Left kidney (tissue), 2 donors: ENCODE results near the gene ZNF8. TPM values are rescaled to one million over a fixed set of nuclear protein-coding genes. Genes with fewer than 3 reads are reported as not detected.
"Not testable (repeated sequence)": the region's sequence is repeated elsewhere in the genome, so short reads cannot be mapped to it uniquely, and the experiment has no call there.

Experiments
- DNase-seq: peaks from one replicate; pipeline ENCODE4 v3.0.0-alpha.2; 2013
- polyA plus RNA-seq: library from polyadenylated mRNA; unstranded; fragments of 120-200 nt; gene quantifications from one replicate; pipeline ENCODE4 v1.2.1, GENCODE V29; 2013; ENCODE audit not compliant: insufficient read length

ZNF8 gene
- polyA plus RNA-seq, 1 donor: 11.4 TPM

- no peak for DNase-seq
These were observed 56.9 kb downstream of the ZNF8 start for GRCh38 chr19:58335630-58336029.

GRCh38 chr19:58336216-58336615 lies 57.5 kb downstream of the ZNF8 start:
- DNase-seq: no peak

- DNase-seq: no peak
These were observed 58.1 kb downstream of the ZNF8 start for GRCh38 chr19:58336820-58337219.

GRCh38 chr19:58338336-58338735 lies 59.6 kb downstream of the ZNF8 start:
- no peak for DNase-seq

- no peak for DNase-seq
These were observed 60.2 kb downstream of the ZNF8 start for GRCh38 chr19:58338825-58339558.

- no peak for DNase-seq
These were observed 66.8 kb downstream of the ZNF8 start for GRCh38 chr19:58345558-58345957.

GRCh38 chr19:58346961-58347929 lies 68.5 kb downstream of the ZNF8 start:
- peak; percentile 26 for DNase-seq

GRCh38 chr19:58348080-58348479 lies 69.3 kb downstream of the ZNF8 start:
- not testable (repeated sequence) for DNase-seq

- no peak for DNase-seq
These were observed 70.8 kb downstream of the ZNF8 start for GRCh38 chr19:58349590-58349989.

GRCh38 chr19:58350001-58350861 lies 71.5 kb downstream of the ZNF8 start:
- no peak for DNase-seq

- DNase-seq: no peak
These were observed 72.3 kb downstream of the ZNF8 start for GRCh38 chr19:58350871-58351557.

- no peak for DNase-seq
These were observed 72.8 kb downstream of the ZNF8 start for GRCh38 chr19:58351558-58351878.

- DNase-seq: no peak
These were observed 73.4 kb downstream of the ZNF8 start for GRCh38 chr19:58351990-58352755.

Other genes with a start within 250 kb of the ZNF8 start
- 4.0 TPM for gene ZSCAN1, start 244.9 kb upstream of the ZNF8 start, polyA plus RNA-seq
- 32.5 TPM for gene ZNF135, start 219.7 kb upstream of the ZNF8 start, polyA plus RNA-seq
- gene ZSCAN18, start 180.7 kb upstream of the ZNF8 start, polyA plus RNA-seq: 94.4 TPM
- 26.2 TPM for gene ZNF329, start 128.2 kb upstream of the ZNF8 start, polyA plus RNA-seq
- 22.8 TPM for gene ZNF274, start 95.9 kb upstream of the ZNF8 start, polyA plus RNA-seq
- gene ZNF544, start 50.0 kb upstream of the ZNF8 start, polyA plus RNA-seq: 47.9 TPM
- 58.1 TPM for gene ERVK3-1, start 26.4 kb downstream of the ZNF8 start, polyA plus RNA-seq
- 4.1 TPM for gene ZSCAN22, start 48.0 kb downstream of the ZNF8 start, polyA plus RNA-seq
- gene A1BG, start 74.5 kb downstream of the ZNF8 start, polyA plus RNA-seq: 0.57 TPM
- gene ZNF497, start 83.8 kb downstream of the ZNF8 start, polyA plus RNA-seq: 4.2 TPM
- gene ZNF837, start 102.1 kb downstream of the ZNF8 start, polyA plus RNA-seq: 3.1 TPM
- gene RPS5, start 108.3 kb downstream of the ZNF8 start, polyA plus RNA-seq: 819 TPM
- gene RNF225, start 116.7 kb downstream of the ZNF8 start, polyA plus RNA-seq: not detected
- 11.7 TPM for gene ZNF584, start 129.7 kb downstream of the ZNF8 start, polyA plus RNA-seq
- gene ZNF132, start 161.2 kb downstream of the ZNF8 start, polyA plus RNA-seq: 16.7 TPM
- gene ZNF324B, start 172.7 kb downstream of the ZNF8 start, polyA plus RNA-seq: 5.4 TPM
- gene ZNF324, start 188.1 kb downstream of the ZNF8 start, polyA plus RNA-seq: 9.1 TPM
- 14.1 TPM for gene ZNF446, start 197.4 kb downstream of the ZNF8 start, polyA plus RNA-seq
- 9.9 TPM for gene SLC27A5, start 233.0 kb downstream of the ZNF8 start, polyA plus RNA-seq
- 9.1 TPM for gene ZBTB45, start 240.9 kb downstream of the ZNF8 start, polyA plus RNA-seq